ENCODE results near the gene LARGE1. TPM values are rescaled to one million over a fixed set of nuclear protein-coding genes. Genes with fewer than 3 reads are reported as not detected.

Gene LARGE1
- polyA plus RNA-seq, 3 donors: 0.05 to 0.13 TPM; not detected in 1

DNA sequence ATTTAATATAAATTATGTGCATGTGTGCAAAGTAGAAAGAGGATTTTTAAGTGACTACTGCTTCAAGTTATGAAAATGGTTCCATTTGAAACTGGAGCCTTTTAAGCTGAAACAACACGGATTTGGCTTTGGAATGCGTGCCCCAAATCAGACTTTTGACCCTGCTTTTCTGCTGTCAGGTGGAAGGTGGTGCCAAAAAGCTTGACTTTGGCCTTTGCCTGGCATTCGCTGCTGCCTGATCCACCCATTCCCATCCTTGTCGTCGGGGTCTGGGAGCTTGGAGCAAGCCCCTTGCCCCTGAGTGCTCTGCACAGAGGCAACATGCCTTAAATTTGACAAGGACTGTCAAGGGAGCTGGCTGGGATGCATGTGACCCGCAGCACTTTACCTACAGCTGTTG, 526.8 kb downstream of the LARGE1 start:
- no peak overlapping the region for H3K27ac Mint-ChIP-seq
- intact Hi-C loops (cut with micrococcal nuclease): no loop called here
- no peak overlapping the region for H3K9ac ChIP-seq (ENCODE audit: insufficient read depth, low read length, poor library complexity, severe bottlenecking)

DNA sequence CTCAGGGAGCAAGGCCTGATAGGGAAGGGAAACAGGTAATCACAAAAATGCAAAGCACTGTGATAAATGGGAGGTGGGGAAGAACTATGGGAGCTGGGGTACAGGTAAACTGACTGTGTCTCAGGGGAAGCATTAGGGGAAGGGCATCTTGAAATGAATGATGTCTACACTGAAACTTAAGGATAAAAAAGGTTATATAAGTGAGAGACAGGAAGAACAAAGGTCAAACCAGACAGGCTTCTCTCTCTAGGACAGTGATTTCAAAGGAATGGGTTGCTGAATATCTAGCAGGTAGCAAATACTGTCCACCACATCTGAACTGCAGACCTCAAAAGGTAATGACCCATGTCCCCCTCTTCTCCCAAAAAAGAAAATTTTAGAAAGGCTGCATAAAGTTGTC, 529.0 kb downstream of the LARGE1 start:
- Mint-ChIP-seq H3K36me3 (no peaks in the 10 kb centered on the region), H3K27ac (no peak overlapping the region), H3K9me3 (peaks cover 0 to 18% (median 3%) of the 10 kb centered on the region in 7 donors), H3K4me1 (no peaks in the 10 kb centered on the region), H3K4me3 (no peak overlapping the region), H3K27me3 (ENCODE audit: low read depth in 3 of 3) (no peaks in the 10 kb centered on the region)
- Histone ChIP-seq H2AFZ (ENCODE audit: insufficient read depth, low read depth, low read length, poor library complexity, severe bottlenecking) (no peak overlapping the region), H3K27ac (ENCODE audit: low read depth in 1 of 2, low read length in 2 of 2) (no peak overlapping the region), H3K36me3 (replicated peaks in 1 of 2; ENCODE audit: control insufficient read depth in 1 of 2, insufficient read depth in 2 of 2, low read length in 2 of 2) (no peaks in the 10 kb centered on the region), H3K27me3 (ENCODE audit: control insufficient read depth in 2 of 2, insufficient read depth in 2 of 2, low read length in 2 of 2) (no peaks in the 10 kb centered on the region), H3K9me3 (replicated peaks in 1 of 2; ENCODE audit: control insufficient read depth in 1 of 2, insufficient read depth in 1 of 2, low read length in 2 of 2) (no peaks in the 10 kb centered on the region), H3K4me3 (replicated peaks in 1 of 3; ENCODE audit: low read depth in 2 of 3, low read length in 3 of 3) (no peak overlapping the region), H4K20me1 (ENCODE audit: insufficient read depth, low read length) (no peaks in the 10 kb centered on the region), H3K4me2 (replicated peaks; ENCODE audit: extremely low read depth, low read length, poor library complexity, severe bottlenecking) (no peak overlapping the region), H3K79me2 (ENCODE audit: insufficient read depth, low read length) (no peaks in the 10 kb centered on the region), H3K4me1 (ENCODE audit: control insufficient read depth in 1 of 2, insufficient read depth in 2 of 2, low read length in 2 of 2) (no peaks in the 10 kb centered on the region), H3K9ac (ENCODE audit: insufficient read depth, low read length, poor library complexity, severe bottlenecking) (no peak overlapping the region)
- intact Hi-C loops (cut with micrococcal nuclease): no loop called here
- DNase-seq: no peak
- TF ChIP-seq, protein P1, sequence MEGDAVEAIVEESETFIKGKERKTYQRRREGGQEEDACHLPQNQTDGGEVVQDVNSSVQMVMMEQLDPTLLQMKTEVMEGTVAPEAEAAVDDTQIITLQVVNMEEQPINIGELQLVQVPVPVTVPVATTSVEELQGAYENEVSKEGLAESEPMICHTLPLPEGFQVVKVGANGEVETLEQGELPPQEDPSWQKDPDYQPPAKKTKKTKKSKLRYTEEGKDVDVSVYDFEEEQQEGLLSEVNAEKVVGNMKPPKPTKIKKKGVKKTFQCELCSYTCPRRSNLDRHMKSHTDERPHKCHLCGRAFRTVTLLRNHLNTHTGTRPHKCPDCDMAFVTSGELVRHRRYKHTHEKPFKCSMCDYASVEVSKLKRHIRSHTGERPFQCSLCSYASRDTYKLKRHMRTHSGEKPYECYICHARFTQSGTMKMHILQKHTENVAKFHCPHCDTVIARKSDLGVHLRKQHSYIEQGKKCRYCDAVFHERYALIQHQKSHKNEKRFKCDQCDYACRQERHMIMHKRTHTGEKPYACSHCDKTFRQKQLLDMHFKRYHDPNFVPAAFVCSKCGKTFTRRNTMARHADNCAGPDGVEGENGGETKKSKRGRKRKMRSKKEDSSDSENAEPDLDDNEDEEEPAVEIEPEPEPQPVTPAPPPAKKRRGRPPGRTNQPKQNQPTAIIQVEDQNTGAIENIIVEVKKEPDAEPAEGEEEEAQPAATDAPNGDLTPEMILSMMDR (IDR thresholded peaks at IDR 0.05): no peak

More for the DNA sequence above, 526.8 kb downstream of the LARGE1 start:
- Mint-ChIP-seq H3K9me3 (peaks cover 0 to 16% (median 5%) of the 10 kb centered on the region in 7 donors), H3K27me3 (ENCODE audit: low read depth in 3 of 3) (no peaks in the 10 kb centered on the region), H3K36me3 (no peaks in the 10 kb centered on the region), H3K4me3 (no peak overlapping the region), H3K4me1 (no peaks in the 10 kb centered on the region)
- DNase-seq: no peak
- WGBS (ENCODE audit: insufficient coverage): 95% methylated on average over 5 of the region's 6 CpGs
- no peaks in the 10 kb centered on the region for H3K9me3 ChIP-seq (replicated peaks in 1 of 2; ENCODE audit: control insufficient read depth in 1 of 2, insufficient read depth in 1 of 2, low read length in 2 of 2)
- no peak overlapping the region for H3K4me3 ChIP-seq (replicated peaks in 1 of 3; ENCODE audit: low read depth in 2 of 3, low read length in 3 of 3)
- H3K79me2 ChIP-seq (ENCODE audit: insufficient read depth, low read length): no peaks in the 10 kb centered on the region
- no peaks in the 10 kb centered on the region for H3K36me3 ChIP-seq (replicated peaks in 1 of 2; ENCODE audit: control insufficient read depth in 1 of 2, insufficient read depth in 2 of 2, low read length in 2 of 2)
- H3K27ac ChIP-seq (ENCODE audit: low read depth in 1 of 2, low read length in 2 of 2): no peak overlapping the region
- H2AFZ ChIP-seq (ENCODE audit: insufficient read depth, low read depth, low read length, poor library complexity, severe bottlenecking): no peak overlapping the region
- H3K4me2 ChIP-seq (replicated peaks; ENCODE audit: extremely low read depth, low read length, poor library complexity, severe bottlenecking): no peak overlapping the region
- TF ChIP-seq, protein P1 (IDR thresholded peaks at IDR 0.05): no peak
- H3K4me1 ChIP-seq (ENCODE audit: control insufficient read depth in 1 of 2, insufficient read depth in 2 of 2, low read length in 2 of 2): no peaks in the 10 kb centered on the region
- no peaks in the 10 kb centered on the region for H3K27me3 ChIP-seq (ENCODE audit: control insufficient read depth in 2 of 2, insufficient read depth in 2 of 2, low read length in 2 of 2)
- H4K20me1 ChIP-seq (ENCODE audit: insufficient read depth, low read length): no peaks in the 10 kb centered on the region
